Osteocyte (in vitro differentiated cells): ENCODE measurements around the gene TRIM59. TPM values are rescaled to one million over a fixed set of nuclear protein-coding genes. Genes with fewer than 3 reads are reported as not detected.

Experiments used
- DNase-seq: peaks from one replicate; pipeline ENCODE4 v3.0.0; 2021; ENCODE audit warnings: mixed read lengths; ENCODE audit not compliant: unreplicated experiment; ENCODE audit errors: extremely low spot score
- H3K27ac Mint-ChIP-seq: one replicate; pipeline ENCODE4 v1.8.0; 2021; ENCODE audit warnings: mild to moderate bottlenecking, mixed read lengths; ENCODE audit not compliant: unreplicated experiment
- H3K27me3 Mint-ChIP-seq: one replicate; pipeline ENCODE4 v1.8.0; 2021; ENCODE audit warnings: mixed read lengths; ENCODE audit not compliant: unreplicated experiment
- H3K36me3 Mint-ChIP-seq: one replicate; pipeline ENCODE4 v1.8.0; 2021; ENCODE audit warnings: mixed read lengths; ENCODE audit not compliant: unreplicated experiment
- H3K4me1 Mint-ChIP-seq: one replicate; pipeline ENCODE4 v1.8.0; 2021; ENCODE audit warnings: mixed read lengths; ENCODE audit not compliant: unreplicated experiment
- H3K4me3 Mint-ChIP-seq: one replicate; pipeline ENCODE4 v1.8.0; 2021; ENCODE audit warnings: mild to moderate bottlenecking, moderate library complexity, mixed read lengths; ENCODE audit not compliant: unreplicated experiment
- H3K9me3 Mint-ChIP-seq: one replicate; pipeline ENCODE4 v1.8.0; 2021; ENCODE audit warnings: mixed read lengths; ENCODE audit not compliant: unreplicated experiment
- total RNA-seq: library from RNA; stranded (reverse); gene quantifications from 2 replicates; pipeline ENCODE4 v1.2.1, GENCODE V29; 2021
- TF ChIP-seq, protein P1 (sequence below): fragments of 200-600 bp; sonication (generic); IDR thresholded peaks from 2 replicates; pipeline ENCODE4 v1.5.0; 2021; ENCODE audit warnings: antibody characterized with exemption, mild to moderate bottlenecking, moderate library complexity

Gene TRIM59
- total RNA-seq, 1 donor from 2014 or later, result 36.0 TPM

GRCh38 chr3:160451602-160452001, 2.0 kb upstream of the TRIM59 start:
- H3K27ac Mint-ChIP-seq, result no peak overlapping the region
- H3K4me1 Mint-ChIP-seq, result peaks cover 39% of the 10 kb centered on the region
- no peak overlapping the region for H3K4me3 Mint-ChIP-seq
- peaks cover 2% of the 10 kb centered on the region for H3K36me3 Mint-ChIP-seq
- no peak for DNase-seq
- no peaks in the 10 kb centered on the region for H3K9me3 Mint-ChIP-seq
- H3K27me3 Mint-ChIP-seq, result no peaks in the 10 kb centered on the region
- TF ChIP-seq, protein P1, sequence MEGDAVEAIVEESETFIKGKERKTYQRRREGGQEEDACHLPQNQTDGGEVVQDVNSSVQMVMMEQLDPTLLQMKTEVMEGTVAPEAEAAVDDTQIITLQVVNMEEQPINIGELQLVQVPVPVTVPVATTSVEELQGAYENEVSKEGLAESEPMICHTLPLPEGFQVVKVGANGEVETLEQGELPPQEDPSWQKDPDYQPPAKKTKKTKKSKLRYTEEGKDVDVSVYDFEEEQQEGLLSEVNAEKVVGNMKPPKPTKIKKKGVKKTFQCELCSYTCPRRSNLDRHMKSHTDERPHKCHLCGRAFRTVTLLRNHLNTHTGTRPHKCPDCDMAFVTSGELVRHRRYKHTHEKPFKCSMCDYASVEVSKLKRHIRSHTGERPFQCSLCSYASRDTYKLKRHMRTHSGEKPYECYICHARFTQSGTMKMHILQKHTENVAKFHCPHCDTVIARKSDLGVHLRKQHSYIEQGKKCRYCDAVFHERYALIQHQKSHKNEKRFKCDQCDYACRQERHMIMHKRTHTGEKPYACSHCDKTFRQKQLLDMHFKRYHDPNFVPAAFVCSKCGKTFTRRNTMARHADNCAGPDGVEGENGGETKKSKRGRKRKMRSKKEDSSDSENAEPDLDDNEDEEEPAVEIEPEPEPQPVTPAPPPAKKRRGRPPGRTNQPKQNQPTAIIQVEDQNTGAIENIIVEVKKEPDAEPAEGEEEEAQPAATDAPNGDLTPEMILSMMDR, result no peak

- H3K36me3 Mint-ChIP-seq, result peaks cover 7% of the 10 kb centered on the region
- H3K27me3 Mint-ChIP-seq, result no peaks in the 10 kb centered on the region
- H3K4me1 Mint-ChIP-seq, result peaks cover 44% of the 10 kb centered on the region
- peak overlapping the region; percentile 99 for H3K27ac Mint-ChIP-seq
- DNase-seq, result no peak
- peak overlapping the region; percentile 96 for H3K4me3 Mint-ChIP-seq
- TF ChIP-seq, protein P1, result peak; percentile 14
- H3K9me3 Mint-ChIP-seq, result no peaks in the 10 kb centered on the region
Measured at GRCh38 chr3:160450846-160451245, 1.3 kb upstream of the TRIM59 start.

- H3K9me3 Mint-ChIP-seq, result no peaks in the 10 kb centered on the region
- DNase-seq, result no peak
Measured at GRCh38 chr3:160448845-160449635, 546 bp downstream of the TRIM59 start.

DNA sequence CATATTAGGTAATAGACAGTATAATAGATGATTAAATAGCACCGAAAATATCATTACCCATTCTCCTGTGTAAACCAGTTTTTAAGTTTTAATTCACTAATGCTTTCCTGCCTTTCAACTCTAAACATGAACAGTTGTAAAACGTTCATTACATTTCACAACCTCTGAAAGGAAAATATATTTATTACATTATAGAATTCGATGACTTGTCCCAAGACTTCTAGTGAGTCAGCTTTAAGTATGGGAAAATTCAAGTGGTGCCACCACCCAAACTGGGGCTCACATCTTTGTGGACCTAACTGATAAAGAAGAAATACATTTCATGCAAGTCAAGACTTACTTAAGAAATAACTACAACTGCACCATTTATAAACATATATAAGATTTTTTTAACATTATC, 2.0 kb downstream of the TRIM59 start:
- H3K4me3 Mint-ChIP-seq, result peak overlapping the region; percentile 96
- H3K27me3 Mint-ChIP-seq, result no peaks in the 10 kb centered on the region
- no peak for DNase-seq
- peaks cover 58% of the 10 kb centered on the region for H3K4me1 Mint-ChIP-seq
- no peaks in the 10 kb centered on the region for H3K9me3 Mint-ChIP-seq
- H3K36me3 Mint-ChIP-seq, result peaks cover 24% of the 10 kb centered on the region
- TF ChIP-seq, protein P1, result no peak
- peak overlapping the region; percentile 99 for H3K27ac Mint-ChIP-seq

More at GRCh38 chr3:160448845-160449635, 546 bp downstream of the TRIM59 start:
- Mint-ChIP-seq H3K4me1 (peaks cover 56% of the 10 kb centered on the region), H3K27me3 (no peaks in the 10 kb centered on the region), H3K4me3 (peak overlapping the region; percentile 96), H3K36me3 (peaks cover 13% of the 10 kb centered on the region), H3K27ac (peak overlapping the region; percentile 99)
- TF ChIP-seq, protein P1, result no peak

DNA sequence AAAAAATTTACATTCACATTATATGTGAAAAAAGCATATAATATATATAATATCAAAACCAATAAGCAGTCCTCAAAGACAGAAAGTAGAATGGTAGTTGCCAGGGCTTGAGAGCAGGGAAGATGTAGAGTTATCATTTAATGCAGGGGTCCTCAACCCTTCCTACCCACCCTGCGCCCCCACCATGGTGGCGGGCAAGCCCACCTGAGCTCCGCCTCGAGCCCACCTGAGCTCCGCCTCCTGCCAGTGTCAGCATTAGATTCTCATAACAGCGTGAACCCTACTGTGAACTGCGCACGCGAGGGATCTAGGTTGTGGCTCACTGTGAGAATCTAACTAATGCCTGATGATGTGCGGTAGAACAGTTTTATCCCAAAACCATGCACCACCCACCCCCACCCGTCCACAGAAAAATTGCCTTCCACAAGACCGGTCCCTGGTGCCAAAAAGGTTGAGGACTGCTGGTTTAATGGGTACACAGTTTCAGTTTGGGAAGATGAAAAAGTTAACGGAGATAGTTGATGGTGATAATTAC, 3.0 kb downstream of the TRIM59 start:
- DNase-seq, result no peak
- H3K4me1 Mint-ChIP-seq, result peaks cover 59% of the 10 kb centered on the region
- TF ChIP-seq, protein P1, result no peak
- H3K36me3 Mint-ChIP-seq, result peaks cover 27% of the 10 kb centered on the region
- no peaks in the 10 kb centered on the region for H3K27me3 Mint-ChIP-seq
- H3K27ac Mint-ChIP-seq, result peak overlapping the region; percentile 58
- H3K9me3 Mint-ChIP-seq, result no peaks in the 10 kb centered on the region
- peak overlapping the region; percentile 52 for H3K4me3 Mint-ChIP-seq
